ENCODE data around the gene C19orf33. TPM values are rescaled to one million over a fixed set of nuclear protein-coding genes. Genes with fewer than 3 reads are reported as not detected.

C19orf33 gene
- total and polyA plus RNA-seq, 2 of the 8 experiments (the other 6 are each of a cell fraction or from before 2014, with no cell fraction given) = 6.0 to 36.0 TPM

DNA sequence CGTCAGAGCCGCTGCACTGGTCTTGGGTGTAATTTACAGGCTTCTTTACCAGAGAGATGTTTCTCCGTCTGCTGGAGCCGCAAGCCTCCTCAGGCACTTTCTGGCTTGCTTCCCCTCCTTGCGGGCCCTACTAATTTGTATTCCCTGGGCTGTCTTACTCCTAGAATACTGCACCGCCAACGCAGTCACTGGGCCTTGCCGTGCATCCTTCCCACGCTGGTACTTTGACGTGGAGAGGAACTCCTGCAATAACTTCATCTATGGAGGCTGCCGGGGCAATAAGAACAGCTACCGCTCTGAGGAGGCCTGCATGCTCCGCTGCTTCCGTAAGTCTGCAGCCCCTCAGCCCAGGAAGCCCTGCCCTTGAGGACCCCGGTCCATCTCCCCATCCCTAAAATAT is 14.1 kb upstream of the C19orf33 start:
- no peak overlapping the region for H2BK12ac ChIP-seq (ENCODE audit: low read depth, low read length)
- WGBS, 2 experiments (ENCODE audit: extremely low coverage in 1 of 2, insufficient coverage in 1 of 2, insufficient read length in 1 of 2, insufficient replicate concordance in 2 of 2, low coverage in 1 of 2, low lambda C conversion rate in 2 of 2, missing lambda C conversion rate in 1 of 2) = 93% methylated on average over 15 of the region's 15 CpGs; no CpG with 5 or more reads in 1 of the 2 experiments
- no peak for TF ChIP-seq SP4 (IDR thresholded peaks at IDR 0.05; ENCODE audit: low read length)
- TF ChIP-seq SIX5 (IDR thresholded peaks at IDR 0.05; ENCODE audit: low read depth, low read length) = no peak
- TF ChIP-seq GTF2F1 (IDR thresholded peaks at IDR 0.05; ENCODE audit: borderline replicate concordance, low read depth, low read length) = no peak
- TF ChIP-seq CTBP2 (IDR thresholded peaks at IDR 0.05; ENCODE audit: borderline replicate concordance, insufficient read depth, insufficient read length, low read length) = no peak
- no peak for TF ChIP-seq JUND (IDR thresholded peaks at IDR 0.05; ENCODE audit: low read length)
- TF ChIP-seq, protein P1, sequence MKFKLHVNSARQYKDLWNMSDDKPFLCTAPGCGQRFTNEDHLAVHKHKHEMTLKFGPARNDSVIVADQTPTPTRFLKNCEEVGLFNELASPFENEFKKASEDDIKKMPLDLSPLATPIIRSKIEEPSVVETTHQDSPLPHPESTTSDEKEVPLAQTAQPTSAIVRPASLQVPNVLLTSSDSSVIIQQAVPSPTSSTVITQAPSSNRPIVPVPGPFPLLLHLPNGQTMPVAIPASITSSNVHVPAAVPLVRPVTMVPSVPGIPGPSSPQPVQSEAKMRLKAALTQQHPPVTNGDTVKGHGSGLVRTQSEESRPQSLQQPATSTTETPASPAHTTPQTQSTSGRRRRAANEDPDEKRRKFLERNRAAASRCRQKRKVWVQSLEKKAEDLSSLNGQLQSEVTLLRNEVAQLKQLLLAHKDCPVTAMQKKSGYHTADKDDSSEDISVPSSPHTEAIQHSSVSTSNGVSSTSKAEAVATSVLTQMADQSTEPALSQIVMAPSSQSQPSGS (IDR thresholded peaks at IDR 0.05; ENCODE audit: low read length) = no peak
- no peak for TF ChIP-seq KDM5A (IDR thresholded peaks at IDR 0.05; ENCODE audit: low read length)
- no peak for TF ChIP-seq RFX5 (IDR thresholded peaks at IDR 0.05; ENCODE audit: borderline replicate concordance, low read depth, low read length)
- TF ChIP-seq ASH2L (IDR thresholded peaks at IDR 0.05; ENCODE audit: low read length) = no peak
- TF ChIP-seq BRCA1 (IDR thresholded peaks at IDR 0.05; ENCODE audit: low read depth, low read length) = no peak
- TF ChIP-seq POLR2AphosphoS5 (IDR thresholded peaks at IDR 0.05; ENCODE audit: low read depth, low read length) = no peak
- no peak for TF ChIP-seq RXRA (IDR thresholded peaks at IDR 0.05; ENCODE audit: insufficient read depth, low read depth, low read length)
- TF ChIP-seq CHD2 (IDR thresholded peaks at IDR 0.05; ENCODE audit: low read length) = no peak
- no peak for TF ChIP-seq SRF (IDR thresholded peaks at IDR 0.05; ENCODE audit: low read depth, low read length)

More for the DNA sequence above, 14.1 kb upstream of the C19orf33 start:
- Histone ChIP-seq H3K36me3 (ENCODE audit: control insufficient read depth in 2 of 4, insufficient read depth in 4 of 4, low read length in 3 of 4) (peaks cover 16 to 58% (median 41%) of the 10 kb centered on the region in 4 experiments), H2BK15ac (ENCODE audit: low read length) (no peak overlapping the region), H2AFZ (ENCODE audit: low read length) (no peak overlapping the region), H3K18ac (ENCODE audit: extremely low read depth, low read length) (no peak overlapping the region), H3K56ac (replicated peaks; ENCODE audit: insufficient read length, low read depth, low read length) (no peak overlapping the region), H3K27ac (ENCODE audit: low read depth, low read length) (no peak overlapping the region), H3K4me3 (ENCODE audit: extremely low read depth in 1 of 4, insufficient read depth in 2 of 4, low read depth in 3 of 4, low read length in 4 of 4) (no peak overlapping the region), H3K79me2 (ENCODE audit: control insufficient read depth in 1 of 2, insufficient read depth in 2 of 2, low read length in 2 of 2) (no peaks in the 10 kb centered on the region), H2BK120ac (replicated peaks; ENCODE audit: low read depth, low read length) (no peak overlapping the region), H3K27me3 (replicated peaks in 1 of 4; ENCODE audit: control insufficient read depth in 3 of 4, extremely low read depth in 1 of 4, insufficient read depth in 3 of 4, low read length in 3 of 4) (no peaks in the 10 kb centered on the region), H3K9me3 (ENCODE audit: insufficient read depth in 2 of 2, low read depth in 1 of 2, low read length in 1 of 2) (no peaks in the 10 kb centered on the region), H2BK20ac (ENCODE audit: low read length) (no peak overlapping the region), H3K14ac (ENCODE audit: insufficient read length) (no peak overlapping the region), H2BK5ac (ENCODE audit: low read depth, low read length) (no peak overlapping the region), H3K4ac (replicated peaks; ENCODE audit: insufficient read length, low read depth, low read length) (no peak overlapping the region), H3K23ac (ENCODE audit: insufficient read length) (no peak overlapping the region), H4K5ac (ENCODE audit: insufficient read length, low read depth, low read length) (no peak overlapping the region), H2AK5ac (ENCODE audit: low read depth, low read length) (no peak overlapping the region), H3K4me1 (replicated peaks in 1 of 4; ENCODE audit: control insufficient read depth in 3 of 4, insufficient read depth in 4 of 4, low read length in 3 of 4) (no peaks in the 10 kb centered on the region), H3K79me1 (ENCODE audit: low read depth, low read length) (peaks cover 3% of the 10 kb centered on the region; the same call in 1 of the 2 replicates), H3K9ac (replicated peaks in 1 of 4; ENCODE audit: extremely low read depth in 1 of 4, low read depth in 3 of 4, low read length in 3 of 4) (no peak overlapping the region), H3K4me2 (ENCODE audit: insufficient read depth in 1 of 2, low read depth in 2 of 2, low read length in 2 of 2) (no peak overlapping the region), H3K23me2 (ENCODE audit: low read depth, low read length) (no peaks in the 10 kb centered on the region), H4K20me1 (replicated peaks in 1 of 2; ENCODE audit: control insufficient read depth in 1 of 2, insufficient read depth in 2 of 2, low read length in 2 of 2) (peaks cover 2 to 9% of the 10 kb centered on the region in 2 experiments), H4K8ac (ENCODE audit: extremely low read depth, insufficient read depth, low read length) (no peak overlapping the region), H4K91ac (replicated peaks; ENCODE audit: insufficient read length, low read length) (no peak overlapping the region)
- DNase-seq (ENCODE audit: low read depth in 1 of 2, low spot score in 2 of 2) = no peak
- CTCF ChIA-PET (ENCODE audit: partially characterized antibody) = interaction anchor here (0.6 to 1.6 kb wide), 5 partner anchors 24 to 629 kb away, joined by 3 to 5 read pairs (median 4); no protein-coding TSS in a partner anchor
- POLR2A ChIA-PET (ENCODE audit: partially characterized antibody) = interaction anchor here (0.9 to 3.2 kb wide), 2 partner anchors 18 to 44 kb away, joined by 3 to 7 read pairs; no protein-coding TSS in a partner anchor
- FAIRE-seq = no peak

Data from H1 (cell line).